NK-92 (cell line): ENCODE measurements around the gene PIKFYVE.
"Not testable (repeated sequence)": the region's sequence is repeated elsewhere in the genome, so short reads cannot be mapped to it uniquely, and the experiment has no call there.

Experiments
- DNase-seq: peaks from one replicate; lab custom pipeline; 2025; ENCODE audit not compliant: unreplicated experiment; lab: John Stamatoyannopoulos, UW

Gene PIKFYVE

DNA sequence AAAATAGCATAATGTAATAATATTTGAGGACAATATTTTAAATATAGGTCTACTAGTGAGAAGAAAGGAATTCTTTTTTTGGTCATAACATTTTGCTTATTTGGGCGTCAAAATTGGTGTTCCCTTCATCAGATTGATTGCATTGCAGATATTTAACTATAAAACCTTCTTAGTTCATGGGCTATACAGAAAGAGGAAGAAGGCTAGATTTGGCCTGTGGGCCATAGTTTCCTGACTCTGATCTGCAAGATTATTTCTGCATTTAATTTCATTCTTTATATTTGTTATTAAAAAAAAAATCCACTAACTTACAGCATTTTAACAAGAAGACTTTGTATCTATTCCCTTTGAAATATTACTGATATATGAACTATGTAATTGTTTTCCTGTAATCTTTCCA lies 31.9 kb downstream of the PIKFYVE start:
- DNase-seq: no peak

DNA sequence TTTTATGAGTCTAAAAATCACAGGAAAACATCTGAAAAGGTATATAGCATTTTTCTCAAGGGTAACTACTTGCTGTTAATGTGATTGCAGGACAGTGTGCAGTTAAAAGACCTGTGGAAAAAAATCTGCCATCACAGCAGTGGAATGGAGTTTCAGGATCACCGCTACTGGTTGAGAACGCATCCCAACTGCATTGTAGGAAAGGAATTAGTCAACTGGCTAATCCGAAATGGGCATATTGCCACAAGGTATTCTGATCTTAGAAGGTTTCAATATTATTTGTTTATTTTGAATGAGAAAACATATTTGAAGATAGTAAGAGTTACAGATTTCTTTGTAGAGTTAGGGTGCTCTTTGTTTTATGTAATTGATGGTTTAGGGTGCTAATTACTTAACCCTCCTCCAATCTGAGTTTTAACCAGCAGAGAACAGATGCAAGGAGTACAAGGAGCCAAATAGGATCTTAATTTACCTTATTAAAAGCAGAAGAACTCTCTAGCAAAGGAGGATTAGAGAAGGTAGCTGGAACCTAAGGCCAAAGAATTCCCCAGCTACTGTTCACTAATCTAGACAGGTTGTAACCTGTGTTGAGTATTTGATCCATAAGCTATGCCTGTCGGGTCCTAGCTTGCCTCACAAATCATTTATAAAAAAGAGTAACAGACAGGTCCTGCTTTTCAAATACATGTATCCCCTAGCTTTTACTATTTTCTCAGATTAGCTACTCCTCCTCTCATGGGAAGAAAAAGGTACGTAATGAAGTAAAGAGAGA lies 35.0 kb downstream of the PIKFYVE start:
- no peak for DNase-seq

DNA sequence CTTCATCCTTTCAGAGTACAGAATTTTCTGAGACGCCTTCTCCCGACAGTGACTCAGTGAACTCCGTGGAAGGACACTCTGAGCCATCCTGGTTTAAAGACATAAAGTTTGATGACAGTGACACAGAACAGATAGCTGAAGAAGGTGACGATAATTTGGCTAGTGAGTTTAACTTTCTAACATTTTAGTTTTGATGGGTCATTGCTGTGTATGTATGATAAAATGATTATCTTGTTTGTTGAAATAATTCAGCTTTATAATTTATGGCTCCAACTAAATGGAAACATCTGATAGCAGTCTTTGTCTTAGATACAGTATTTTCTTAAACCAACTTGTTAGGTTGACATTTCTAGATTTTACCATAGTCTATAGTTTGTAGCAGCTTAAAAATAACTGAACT lies 38.1 kb downstream of the PIKFYVE start:
- no peak for DNase-seq

DNA sequence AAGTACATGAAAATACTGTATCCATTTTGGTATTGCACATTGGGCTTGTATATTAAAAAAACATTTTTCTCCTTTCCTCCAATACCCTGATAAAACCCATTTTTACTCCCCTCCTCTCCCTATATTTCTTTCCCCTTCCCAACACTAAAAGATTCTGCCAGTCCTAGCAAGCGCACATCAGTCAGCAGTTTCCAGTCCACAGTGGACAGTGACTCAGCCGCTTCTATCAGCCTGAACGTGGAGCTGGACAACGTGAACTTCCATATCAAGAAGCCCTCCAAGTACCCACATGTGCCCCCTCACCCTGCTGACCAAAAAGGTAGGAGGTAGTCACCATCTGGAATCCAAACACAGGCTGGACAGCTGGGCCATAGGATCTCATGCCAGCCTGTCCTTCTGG lies 38.6 kb downstream of the PIKFYVE start:
- no peak for DNase-seq

DNA sequence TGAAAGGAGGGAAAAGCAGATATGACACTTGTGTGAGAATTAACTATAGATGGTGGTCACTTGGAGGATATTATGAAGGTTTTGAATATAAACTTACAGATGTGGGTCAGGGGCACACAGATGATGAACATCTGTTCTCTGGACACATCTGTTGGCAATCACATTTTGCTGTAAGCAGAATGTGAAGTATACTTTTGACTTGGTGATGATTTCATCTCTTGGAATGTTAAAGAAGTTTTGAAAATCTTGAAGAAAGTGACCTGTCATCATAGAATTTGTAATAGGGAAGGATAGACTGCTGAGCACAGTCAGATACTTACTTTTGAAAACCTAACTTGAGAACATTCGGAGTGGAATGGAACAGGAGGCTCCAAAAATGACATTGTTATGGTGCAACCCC lies 40.2 kb downstream of the PIKFYVE start:
- no peak for DNase-seq

DNA sequence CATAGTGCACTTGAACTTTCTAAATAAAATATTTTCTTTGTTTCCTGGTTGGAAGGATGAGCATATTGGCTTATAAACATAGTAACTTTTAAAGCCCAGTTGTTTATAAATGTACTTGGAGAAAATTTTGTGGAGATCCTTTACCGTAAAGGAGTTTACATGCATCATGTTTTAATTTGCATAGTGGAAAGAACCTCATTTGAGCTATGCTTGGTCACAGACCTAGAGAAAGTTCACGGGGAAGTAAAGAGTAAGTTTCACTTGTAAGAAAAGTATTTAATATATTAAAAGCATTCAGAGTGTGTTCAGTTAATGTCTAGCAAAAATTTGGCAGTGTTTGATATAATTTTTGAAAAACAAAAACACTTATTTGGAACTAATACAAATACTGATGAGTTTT lies 45.3 kb downstream of the PIKFYVE start:
- no peak for DNase-seq

DNA sequence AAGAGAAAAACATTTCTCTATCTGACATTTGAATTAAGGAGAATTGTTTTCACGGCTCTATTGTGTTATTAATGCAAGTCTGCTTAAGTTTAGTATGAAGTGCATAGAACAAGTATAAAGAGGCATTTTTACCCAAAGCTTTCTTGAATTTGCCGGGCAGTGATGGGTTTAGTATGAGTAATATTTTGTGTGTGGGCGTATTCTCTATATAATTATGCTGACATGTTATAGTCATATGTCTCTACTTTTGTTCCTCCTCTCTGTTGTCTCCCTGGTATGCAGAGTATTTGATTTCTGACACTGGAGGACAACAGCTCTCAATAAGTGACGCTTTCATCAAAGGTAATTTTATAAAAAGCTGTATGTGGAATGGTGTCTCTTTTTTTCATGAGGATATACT lies 45.9 kb downstream of the PIKFYVE start:
- DNase-seq: no peak

DNA sequence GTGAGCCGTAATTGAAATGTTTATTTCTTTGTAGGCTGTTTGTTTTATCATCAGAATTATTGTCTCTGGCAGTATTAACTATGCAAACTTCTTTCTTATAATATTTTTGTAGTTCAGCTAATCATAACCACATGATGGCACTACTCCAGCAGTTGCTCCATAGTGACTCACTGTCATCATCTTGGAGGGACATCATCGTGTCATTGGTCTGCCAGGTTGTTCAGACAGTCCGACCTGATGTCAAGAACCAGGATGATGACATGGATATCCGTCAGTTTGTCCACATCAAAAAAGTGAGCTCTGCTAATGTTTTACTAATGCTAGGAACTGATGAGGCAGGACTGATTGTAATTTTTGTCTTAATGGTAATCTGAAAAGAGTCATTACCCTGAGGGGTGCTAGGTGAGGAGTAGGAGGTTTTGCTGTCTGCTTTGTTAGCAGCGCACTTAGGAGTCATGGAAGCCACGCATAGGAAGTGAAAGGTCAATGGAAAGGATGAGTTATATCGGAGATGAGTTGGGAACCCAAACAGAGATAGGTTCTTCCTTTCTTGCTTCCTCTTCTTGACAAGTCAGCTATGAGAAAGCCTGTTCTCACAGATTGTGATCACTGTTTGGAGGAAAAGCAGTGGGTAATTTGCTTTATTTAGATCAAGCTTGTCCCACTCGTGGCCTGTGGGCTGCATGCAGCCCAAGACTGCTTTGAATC lies 49.2 kb downstream of the PIKFYVE start:
- DNase-seq: no peak

DNA sequence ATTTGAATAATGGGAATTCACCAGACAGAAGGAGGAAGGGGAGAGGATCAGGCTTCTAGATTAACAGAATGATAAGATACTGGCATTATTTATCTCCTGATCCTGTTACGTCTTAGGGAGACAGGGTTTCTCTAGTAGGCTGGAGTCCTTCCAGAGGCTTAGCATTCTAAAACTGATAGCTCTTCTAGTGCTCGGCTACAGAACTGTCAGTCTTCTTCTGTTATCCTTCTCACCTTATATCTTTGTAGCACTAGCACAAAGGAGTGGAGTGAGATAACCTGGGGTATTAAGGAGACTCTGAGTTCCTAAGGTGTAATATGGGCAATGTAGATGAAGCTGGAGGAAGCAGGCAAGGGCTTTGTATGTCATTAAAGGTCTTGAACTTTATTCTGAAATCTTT lies 52.1 kb downstream of the PIKFYVE start:
- DNase-seq: no peak

DNA sequence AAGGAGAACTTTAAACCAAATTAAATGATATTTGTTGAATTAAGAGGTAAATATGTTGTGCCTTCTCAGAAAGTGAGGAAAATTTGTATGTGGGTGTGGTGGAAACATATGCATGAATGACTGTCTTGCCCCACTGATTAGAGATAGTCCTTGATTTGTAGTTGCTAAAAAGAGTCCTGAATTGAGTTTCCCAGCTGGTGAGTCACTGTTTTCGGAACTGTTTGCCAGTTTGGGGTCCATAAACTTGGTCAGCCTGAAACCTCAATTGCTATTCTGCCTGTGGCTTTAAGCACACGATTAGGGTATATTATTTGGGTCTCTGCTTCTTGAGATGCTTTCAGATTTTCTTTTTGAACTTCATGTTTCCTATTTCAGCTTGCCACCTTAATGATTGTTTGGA lies 53.3 kb downstream of the PIKFYVE start:
- DNase-seq: no peak

DNA sequence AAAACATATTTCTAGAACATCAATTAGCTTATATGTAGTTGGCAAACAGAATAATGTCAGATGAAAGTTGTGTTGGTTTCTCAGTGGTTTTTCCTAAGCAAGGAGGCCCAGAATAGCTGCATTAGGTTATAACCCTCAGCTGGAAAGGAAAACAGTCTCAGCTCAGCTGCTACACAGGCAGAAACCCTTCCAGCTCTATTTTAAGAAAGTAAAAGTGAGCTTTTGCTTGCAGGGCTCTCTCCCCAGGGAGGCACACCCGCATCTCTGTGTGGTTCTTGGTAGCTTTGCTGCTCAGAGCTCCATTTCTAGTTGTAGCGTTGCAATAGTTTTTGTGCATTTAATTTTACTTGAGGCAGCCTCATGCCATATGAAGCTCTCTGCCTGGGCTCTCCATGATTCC lies 54.6 kb downstream of the PIKFYVE start:
- DNase-seq: no peak

DNA sequence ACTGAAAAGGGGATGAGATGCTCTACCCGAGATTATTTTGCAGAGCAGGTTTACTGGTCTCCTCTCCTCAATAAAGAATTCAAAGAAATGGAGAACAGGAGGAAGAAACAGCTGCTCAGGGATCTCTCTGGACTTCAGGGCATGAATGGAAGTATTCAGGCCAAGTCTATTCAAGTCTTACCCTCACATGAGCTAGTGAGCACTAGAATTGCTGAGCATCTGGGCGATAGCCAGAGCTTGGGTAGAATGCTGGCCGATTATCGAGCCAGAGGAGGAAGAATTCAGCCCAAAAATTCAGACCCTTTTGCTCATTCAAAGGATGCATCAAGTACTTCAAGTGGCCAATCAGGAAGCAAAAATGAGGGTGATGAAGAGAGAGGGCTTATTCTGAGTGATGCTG lies 60.0 kb downstream of the PIKFYVE start:
- no peak for DNase-seq

DNA sequence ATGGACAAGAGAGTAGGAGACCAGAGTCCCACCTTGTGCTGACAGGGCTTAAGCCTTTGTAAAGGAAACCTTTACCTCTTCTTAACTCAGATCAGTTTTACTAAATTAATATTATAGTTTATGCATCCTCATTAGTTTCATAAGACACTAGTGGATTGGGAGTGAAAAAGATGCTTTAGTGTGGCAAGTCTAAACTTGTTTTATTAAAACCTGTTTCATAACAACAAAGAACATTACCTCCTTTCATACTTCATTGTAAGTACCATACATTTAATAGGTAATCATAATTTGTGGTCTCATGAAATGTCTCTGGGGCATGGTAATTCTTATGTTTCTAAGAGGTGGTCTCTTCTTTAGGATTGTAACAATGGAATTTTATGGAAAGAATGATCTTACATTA lies 63.4 kb downstream of the PIKFYVE start:
- DNase-seq: no peak

DNA sequence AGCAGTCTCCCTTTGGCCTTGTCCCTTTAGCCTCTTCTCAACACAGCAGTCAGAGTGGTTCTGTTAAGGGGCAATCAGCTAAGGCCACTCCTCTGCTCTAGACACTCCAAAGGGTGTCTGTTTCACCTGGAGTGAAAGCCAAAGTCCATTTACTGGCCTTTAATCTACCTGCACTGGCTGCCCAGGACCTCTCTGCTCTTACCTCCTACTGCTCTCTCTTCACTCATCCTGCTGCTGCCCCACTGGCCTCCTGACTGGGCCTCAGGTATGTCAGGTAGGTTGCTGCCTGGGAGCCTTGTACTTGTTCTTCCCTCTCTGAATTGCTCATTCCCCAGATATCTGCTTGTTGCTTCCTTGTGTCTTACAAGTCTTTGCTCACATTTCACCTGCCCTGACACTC lies 68.2 kb downstream of the PIKFYVE start:
- no peak for DNase-seq

DNA sequence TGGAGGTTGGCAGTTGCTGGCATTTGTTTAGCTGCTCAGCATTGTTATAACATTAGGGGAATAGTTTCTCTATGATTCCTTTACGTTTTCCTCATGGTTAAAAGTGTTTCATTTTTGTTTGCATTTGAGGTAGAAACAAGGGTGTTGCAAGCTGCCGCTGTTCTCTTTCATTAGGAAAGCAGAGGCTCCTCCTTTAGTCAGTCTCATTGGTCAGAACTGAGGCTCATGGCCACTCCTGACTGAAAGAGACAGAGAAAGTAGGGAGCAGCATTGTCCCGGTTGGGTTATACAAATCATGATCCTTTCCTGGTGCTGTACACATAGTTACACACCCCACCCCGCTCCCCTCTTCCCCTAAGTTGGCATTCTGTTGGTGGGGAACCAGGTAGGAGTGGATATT lies 80.7 kb downstream of the PIKFYVE start:
- no peak for DNase-seq

DNA sequence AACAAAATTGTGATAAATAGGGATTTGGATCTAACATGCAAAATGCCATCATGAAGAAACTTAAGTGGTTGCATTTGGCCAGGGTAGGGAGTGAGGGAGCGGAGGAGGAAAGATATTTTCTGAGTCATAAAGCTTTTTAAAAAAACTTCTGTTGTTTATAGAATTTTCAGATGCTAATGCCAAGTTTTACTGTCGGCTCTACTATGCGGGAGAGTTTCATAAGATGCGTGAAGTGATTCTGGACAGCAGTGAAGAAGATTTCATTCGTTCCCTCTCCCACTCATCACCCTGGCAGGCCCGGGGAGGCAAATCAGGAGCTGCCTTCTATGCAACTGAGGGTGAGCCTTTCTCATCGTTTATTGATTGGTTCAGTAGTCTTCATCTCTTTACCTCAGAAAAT lies 84.6 kb downstream of the PIKFYVE start:
- no peak for DNase-seq

DNA sequence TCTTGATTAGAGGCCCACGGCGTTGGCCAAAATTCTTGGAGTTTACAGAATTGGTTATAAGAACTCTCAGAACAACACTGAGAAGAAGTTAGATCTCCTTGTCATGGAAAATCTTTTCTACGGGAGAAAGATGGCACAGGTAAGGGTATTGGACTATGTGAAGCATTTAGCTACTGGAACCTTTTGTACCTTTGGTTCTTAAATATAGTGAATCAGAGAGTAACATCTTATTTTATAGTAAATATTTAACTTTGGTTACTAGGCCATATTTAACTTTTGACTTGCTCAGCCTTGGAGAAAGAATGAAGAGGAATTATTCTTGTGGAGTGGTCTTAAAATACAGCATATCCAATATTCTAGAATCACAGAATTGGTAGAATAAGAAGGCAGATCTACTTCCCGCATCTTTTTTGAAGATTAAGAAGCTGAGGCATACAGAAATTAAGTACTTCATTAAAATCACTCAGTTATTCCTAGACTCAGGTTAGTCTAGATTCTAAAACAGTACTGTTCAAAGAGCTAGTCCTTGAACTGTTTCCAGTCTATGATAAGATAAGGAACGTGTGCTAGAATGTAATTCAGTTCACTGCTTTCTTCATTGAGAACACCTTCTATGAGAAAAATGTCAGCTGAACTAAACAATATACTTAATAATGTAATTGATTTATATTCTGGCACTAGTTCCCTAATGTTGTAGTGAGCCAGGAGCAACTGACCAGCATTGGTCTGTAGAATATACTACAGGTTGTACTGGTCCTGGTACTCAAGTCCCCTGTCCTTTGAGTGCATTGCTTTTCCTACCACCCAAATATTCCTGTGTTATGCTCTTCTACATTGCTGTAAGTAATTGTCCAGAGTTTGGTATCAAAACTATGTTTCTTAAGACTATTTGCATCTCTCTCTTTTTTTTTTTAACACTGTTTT lies 86.9 kb downstream of the PIKFYVE start:
- DNase-seq: no peak

DNA sequence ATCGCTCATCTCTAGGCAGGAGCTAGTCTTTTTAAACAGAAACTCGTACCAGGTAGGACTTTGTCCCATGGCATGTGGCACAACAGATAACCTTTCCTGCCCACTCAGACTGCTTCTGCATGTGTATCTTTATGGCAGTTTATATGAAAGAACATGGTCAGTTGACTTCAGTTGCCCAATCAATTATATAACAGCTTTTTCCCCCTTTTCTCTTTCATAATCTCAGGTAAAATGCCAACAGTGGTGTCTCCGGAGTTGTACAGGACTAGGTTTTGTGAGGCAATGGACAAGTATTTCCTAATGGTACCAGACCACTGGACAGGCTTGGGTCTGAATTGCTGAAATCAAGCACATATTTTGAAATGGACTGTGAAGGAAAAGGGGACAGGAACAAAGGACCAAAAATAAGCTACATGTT lies 88.9 kb downstream of the PIKFYVE start:
- DNase-seq: no peak

DNA sequence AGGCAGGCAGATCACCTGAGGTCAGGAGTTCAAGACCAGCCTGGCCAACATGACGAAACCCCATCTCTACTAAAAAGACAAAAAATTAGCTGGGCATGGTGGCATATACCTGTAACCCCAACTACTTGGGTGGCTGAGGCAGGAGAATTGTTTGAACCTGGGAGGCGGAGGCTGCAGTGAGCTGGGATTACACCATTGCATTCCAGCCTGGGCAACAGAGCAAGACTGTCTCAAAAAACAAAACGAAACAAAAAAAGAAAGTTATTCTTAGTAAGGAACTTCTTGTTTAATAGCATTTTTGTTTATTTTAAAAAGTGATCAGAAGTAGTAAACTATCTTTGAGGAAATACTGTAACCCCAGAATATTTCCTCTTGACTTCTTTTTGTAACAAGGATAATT lies 90.4 kb downstream of the PIKFYVE start:
- DNase-seq: not testable (repeated sequence)

DNA sequence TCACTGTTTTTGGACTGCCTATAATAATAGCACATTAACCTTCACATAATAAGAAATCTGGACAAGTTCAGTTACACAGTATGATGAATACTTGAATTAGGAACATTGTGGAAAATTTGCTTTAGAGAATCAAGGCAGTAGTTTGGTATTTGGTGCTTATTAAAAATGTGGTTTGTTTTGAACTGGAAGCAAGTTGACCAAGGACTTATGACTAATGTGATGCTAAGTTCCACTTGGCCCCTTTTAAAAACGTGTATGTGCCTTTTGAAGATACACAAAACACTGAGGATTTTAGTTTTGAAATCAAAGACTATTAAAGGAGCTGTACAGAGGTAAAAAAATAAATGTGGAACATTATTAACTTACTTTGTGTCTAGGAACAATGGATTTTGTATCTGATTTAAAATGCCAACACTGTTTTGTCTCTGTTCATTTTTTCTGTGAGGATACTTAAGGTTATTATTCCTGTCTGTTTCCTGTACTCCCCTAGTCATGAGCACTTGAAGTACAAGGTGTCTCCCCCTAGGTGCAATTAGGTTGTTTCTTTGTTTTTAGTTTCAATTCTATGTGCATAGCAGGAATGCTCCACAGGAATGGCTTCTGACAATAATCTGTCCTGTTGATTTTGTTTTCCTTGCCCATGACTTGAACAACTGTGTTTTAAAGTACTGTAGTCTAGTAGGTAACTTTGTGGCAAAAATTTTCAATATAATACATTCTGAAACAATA lies 91.0 kb downstream of the PIKFYVE start:
- DNase-seq: no peak
